Bronchial epithelial cell (primary cell): ENCODE measurements around the gene TPM1. TPM values are rescaled to one million over a fixed set of nuclear protein-coding genes. Genes with fewer than 3 reads are reported as not detected.

Experiments
- DNase-seq: peaks from one replicate; pipeline ENCODE4 v3.0.0-alpha.2; 2010; ENCODE audit warnings: low read depth
- FAIRE-seq: peaks from 2 replicates; lab custom pipeline; 2011; peaks lifted over from hg19 to GRCh38; lab: Jason Lieb, UNC
- H3K27me3 ChIP-seq: 2 replicates; pipeline ENCODE4 v1.5.1; 2011; ENCODE audit warnings: low read length; ENCODE audit not compliant: control insufficient read depth, insufficient read depth
- H3K36me3 ChIP-seq: 2 replicates; pipeline ENCODE4 v1.5.1; 2011; ENCODE audit warnings: low read length; ENCODE audit not compliant: control insufficient read depth, insufficient read depth
- H3K4me3 ChIP-seq: 2 replicates; pipeline ENCODE4 v1.5.1; 2011; ENCODE audit warnings: mild to moderate bottlenecking, low read depth, low read length, control low read depth
- total RNA-seq: library from RNA; depleted of rRNA; stranded (reverse); fragments of >200 nt; gene quantifications from 2 replicates; pipeline ENCODE4 v1.2.1, GENCODE V29; 2014
- TF ChIP-seq, protein P1 (sequence below): IDR thresholded peaks from 2 replicates; pipeline ENCODE4 v1.5.1; 2011; ENCODE audit warnings: mild to moderate bottlenecking, moderate library complexity, low read length, control low read depth, inconsistent platforms; ENCODE audit not compliant: insufficient read depth, severe bottlenecking

The TPM1 gene
- total RNA-seq, 1 donor from 2014 or later: 111 TPM

DNA sequence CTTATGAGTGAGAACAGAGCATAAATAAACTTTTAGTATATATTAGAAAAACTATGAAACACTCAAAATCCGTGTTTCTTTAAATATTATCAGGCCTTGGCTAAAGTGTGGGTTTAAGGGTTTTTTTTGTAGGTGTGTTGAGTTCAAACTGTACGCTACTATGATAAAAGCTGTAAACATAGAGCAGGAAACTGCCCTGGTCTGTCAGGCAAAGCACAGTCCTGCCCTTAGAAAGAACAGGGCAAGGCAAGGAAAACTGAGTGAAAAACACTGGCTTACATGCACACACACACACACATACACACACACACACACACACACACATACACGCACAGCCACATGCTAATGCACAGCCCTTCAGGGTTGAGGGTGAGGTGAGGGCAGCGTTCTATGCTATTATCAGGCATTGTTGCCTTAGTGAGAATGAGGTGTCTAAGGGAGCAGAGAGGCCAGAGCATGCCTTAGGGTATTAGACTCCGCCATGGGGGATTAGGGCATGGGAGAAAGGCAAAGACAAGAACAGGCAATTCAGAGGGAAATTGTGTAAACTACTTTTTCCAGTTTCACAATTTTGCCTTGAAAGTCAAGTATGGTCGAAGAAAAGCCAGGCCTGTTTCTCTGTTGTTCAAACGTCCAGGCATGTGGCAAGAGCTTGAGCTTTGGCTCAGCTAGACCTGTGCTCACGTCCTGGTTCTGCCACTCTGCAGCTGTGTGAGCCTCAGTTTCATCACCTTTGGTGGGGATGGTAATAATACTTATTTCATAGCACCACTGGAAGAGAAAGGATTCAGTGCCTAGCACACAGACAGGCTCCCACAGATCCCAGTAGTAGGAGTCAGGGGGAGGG is 36.3 kb upstream of the TPM1 start:
- peak; percentile 83 for FAIRE-seq
- Histone ChIP-seq H3K4me3 (no peak overlapping the region), H3K36me3 (no peaks in the 10 kb centered on the region), H3K27me3 (no peaks in the 10 kb centered on the region)
- TF ChIP-seq, protein P1, sequence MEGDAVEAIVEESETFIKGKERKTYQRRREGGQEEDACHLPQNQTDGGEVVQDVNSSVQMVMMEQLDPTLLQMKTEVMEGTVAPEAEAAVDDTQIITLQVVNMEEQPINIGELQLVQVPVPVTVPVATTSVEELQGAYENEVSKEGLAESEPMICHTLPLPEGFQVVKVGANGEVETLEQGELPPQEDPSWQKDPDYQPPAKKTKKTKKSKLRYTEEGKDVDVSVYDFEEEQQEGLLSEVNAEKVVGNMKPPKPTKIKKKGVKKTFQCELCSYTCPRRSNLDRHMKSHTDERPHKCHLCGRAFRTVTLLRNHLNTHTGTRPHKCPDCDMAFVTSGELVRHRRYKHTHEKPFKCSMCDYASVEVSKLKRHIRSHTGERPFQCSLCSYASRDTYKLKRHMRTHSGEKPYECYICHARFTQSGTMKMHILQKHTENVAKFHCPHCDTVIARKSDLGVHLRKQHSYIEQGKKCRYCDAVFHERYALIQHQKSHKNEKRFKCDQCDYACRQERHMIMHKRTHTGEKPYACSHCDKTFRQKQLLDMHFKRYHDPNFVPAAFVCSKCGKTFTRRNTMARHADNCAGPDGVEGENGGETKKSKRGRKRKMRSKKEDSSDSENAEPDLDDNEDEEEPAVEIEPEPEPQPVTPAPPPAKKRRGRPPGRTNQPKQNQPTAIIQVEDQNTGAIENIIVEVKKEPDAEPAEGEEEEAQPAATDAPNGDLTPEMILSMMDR: no peak
- peak; percentile 89 for DNase-seq

DNA sequence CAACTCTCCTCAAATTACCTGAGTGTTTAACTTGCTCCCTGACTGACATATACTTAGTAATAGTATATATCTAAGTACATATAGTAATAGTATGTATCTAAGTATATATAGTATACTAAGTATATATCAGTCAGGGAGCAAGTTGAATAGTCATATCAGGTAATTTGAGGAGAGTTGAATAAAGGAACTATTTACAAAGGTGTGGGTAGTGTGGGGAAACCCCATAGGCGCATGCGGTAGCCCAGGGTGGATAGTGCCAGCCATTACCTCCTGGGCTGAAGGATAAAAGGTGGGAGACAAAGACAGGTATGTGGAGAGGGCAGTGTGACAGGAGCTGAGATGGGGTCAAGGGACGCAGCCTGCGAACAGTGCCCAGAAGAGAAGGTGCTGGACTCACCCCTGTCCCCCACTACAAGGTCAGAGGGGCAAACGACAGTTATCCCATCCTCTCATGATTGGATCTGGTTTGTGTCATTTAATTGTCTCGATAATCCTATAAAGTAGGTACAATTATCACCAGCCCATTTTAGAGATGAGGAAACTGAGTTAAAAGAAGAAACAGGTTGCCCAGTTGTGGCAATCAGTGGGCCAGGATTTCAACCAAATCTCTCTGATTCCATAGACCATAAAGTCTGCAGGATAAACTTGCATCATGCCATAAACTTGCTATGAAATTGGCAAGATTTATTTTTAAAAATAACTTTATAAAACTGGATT is 34.1 kb upstream of the TPM1 start:
- DNase-seq (peak; percentile 34), FAIRE-seq (no peak)
- TF ChIP-seq, protein P1: no peak
- Histone ChIP-seq H3K4me3 (no peak overlapping the region), H3K27me3 (no peaks in the 10 kb centered on the region), H3K36me3 (no peaks in the 10 kb centered on the region)

DNA sequence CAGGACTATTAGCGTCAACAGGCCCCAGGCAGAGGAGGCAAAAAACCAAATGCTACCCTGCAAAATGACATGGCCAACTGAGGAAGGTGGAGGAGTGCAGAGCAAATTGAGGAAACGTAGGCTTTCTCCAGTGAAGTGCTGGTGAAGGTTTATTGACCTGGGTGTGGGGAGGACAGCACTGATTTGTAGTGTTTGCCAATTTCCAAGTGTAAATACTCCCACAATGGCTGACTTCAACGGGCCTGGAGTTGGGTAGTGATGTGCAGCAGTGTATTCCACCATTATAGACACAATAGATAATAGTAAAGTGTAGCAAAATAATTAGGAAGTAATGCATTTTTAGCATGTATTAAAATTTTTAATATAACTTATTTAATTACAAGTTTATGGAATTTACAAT is 32.2 kb upstream of the TPM1 start:
- FAIRE-seq: no peak
- H3K36me3 ChIP-seq: no peaks in the 10 kb centered on the region
- TF ChIP-seq, protein P1: no peak
- no peak overlapping the region for H3K4me3 ChIP-seq
- no peak for DNase-seq
- H3K27me3 ChIP-seq: no peaks in the 10 kb centered on the region

DNA sequence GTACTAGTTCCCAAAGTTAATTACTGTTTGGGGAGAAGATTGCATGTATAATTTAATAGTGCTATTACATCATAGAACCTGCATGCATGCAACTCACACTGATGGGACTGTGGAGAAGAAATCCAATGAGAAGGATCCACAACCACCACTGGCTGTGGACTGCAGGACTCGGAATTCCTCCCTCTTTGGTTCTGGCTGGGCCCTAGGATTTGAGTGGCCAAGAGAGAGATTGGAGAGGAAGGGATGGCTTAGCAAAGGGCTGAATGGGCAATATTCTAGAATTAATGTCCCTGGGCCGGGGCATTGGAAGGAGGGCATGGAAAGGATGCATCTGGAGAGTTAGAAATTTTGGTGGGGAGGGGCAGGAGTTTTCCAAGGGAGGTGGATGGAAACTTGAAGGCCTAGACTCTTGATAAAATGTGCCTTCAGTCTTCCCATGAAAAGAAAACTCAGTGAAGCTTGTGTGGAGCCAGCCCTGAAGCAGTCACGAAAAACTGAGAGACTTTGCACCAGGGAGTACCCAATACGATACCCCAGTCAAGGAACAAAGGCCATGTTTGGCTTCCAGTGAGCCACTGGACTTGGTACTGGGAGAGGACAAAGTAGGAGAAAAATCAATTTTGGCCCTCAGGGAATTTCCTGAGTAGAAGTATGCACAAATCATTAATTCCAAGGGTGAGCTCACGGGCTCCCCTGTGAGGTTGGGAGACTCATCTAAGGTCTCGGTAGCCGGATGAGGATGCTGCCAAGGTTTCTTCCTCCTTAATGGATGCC is 31.4 kb upstream of the TPM1 start:
- Histone ChIP-seq H3K36me3 (no peaks in the 10 kb centered on the region), H3K27me3 (no peaks in the 10 kb centered on the region), H3K4me3 (no peak overlapping the region)
- DNase-seq: no peak
- TF ChIP-seq, protein P1: no peak
- FAIRE-seq: no peak

DNA sequence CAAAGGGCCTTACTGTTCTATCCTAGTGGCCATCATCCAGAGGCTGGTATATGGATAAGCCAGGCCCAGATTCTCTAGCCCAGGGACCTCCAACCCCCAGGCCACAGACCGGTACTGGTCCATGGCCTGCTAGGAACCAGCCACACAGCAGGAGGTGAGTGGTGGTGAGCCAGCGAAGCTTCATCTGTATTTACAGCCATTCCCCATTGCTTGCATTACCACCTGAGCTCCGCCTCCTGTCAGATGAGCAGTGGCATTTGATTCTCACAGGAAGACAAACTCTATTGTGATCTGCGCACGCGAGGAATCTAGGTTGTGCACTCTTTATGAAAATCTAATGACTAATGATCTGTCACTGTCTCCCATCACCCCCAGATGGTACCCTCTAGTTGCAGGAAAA is 30.1 kb upstream of the TPM1 start:
- no peaks in the 10 kb centered on the region for H3K36me3 ChIP-seq
- DNase-seq (no peak), FAIRE-seq (no peak)
- no peaks in the 10 kb centered on the region for H3K27me3 ChIP-seq
- no peak overlapping the region for H3K4me3 ChIP-seq
- TF ChIP-seq, protein P1: no peak
